GM23338 (cell line): Measurements from ENCODE around the gene NDE1.

Experiments used
- CREB1 ChIP-seq: fragments of 250-450 bp; sonication (Bioruptor Pico); IDR thresholded peaks from 2 replicates; pipeline ENCODE4 v1.5.0; 2020; ENCODE audit warnings: low read depth, mild to moderate bottlenecking, moderate library complexity
- ETS1 ChIP-seq: IDR thresholded peaks from 2 replicates; pipeline ENCODE4 v1.6.1; 2016; ENCODE audit warnings: antibody characterized with exemption
- EZH2 ChIP-seq: fragments of 200-600 bp; sonication (generic); IDR thresholded peaks from one replicate; pipeline ENCODE4 v1.8.0; 2017; ENCODE audit warnings: antibody characterized with exemption, mild to moderate bottlenecking, low read depth; ENCODE audit not compliant: unreplicated experiment
- EZH2phosphoT487 ChIP-seq: fragments of 200-600 bp; sonication (generic); IDR thresholded peaks from one replicate; pipeline ENCODE4 v1.8.1; 2018; ENCODE audit warnings: antibody characterized with exemption; ENCODE audit not compliant: unreplicated experiment
- JUNB ChIP-seq: IDR thresholded peaks from one replicate; pipeline ENCODE4 v1.6.1; 2016; ENCODE audit warnings: antibody characterized with exemption; ENCODE audit not compliant: unreplicated experiment
- NANOG ChIP-seq: IDR thresholded peaks from 2 replicates; pipeline ENCODE4 v1.6.1; 2016; ENCODE audit warnings: antibody characterized with exemption, borderline replicate concordance
- POLR2AphosphoS5 ChIP-seq: IDR thresholded peaks from 2 replicates; pipeline ENCODE4 v1.6.1; 2016; ENCODE audit warnings: antibody characterized with exemption, low read depth
- REST ChIP-seq: IDR thresholded peaks from one replicate; pipeline ENCODE4 v1.6.1; 2018; ENCODE audit warnings: antibody characterized with exemption; ENCODE audit not compliant: unreplicated experiment
- ZNF114 ChIP-seq: fragments of 250-450 bp; sonication (Bioruptor Pico); IDR thresholded peaks from 2 replicates; pipeline ENCODE4 v1.5.0; 2020; ENCODE audit warnings: mild to moderate bottlenecking, moderate library complexity
- TF ChIP-seq, protein P1 (sequence below), 2 experiments: fragments of 200-600 bp in 1 of 2; sonication (generic) in 1 of 2; conservative IDR thresholded peaks; 2 replicates each; pipeline versions ENCODE4 v1.5.1 to v1.6.1; 2016 to 2017; ENCODE audit warnings: antibody characterized with exemption in 2 of 2, low read depth in 2 of 2, mild to moderate bottlenecking in 2 of 2, moderate library complexity in 1 of 2
- TF ChIP-seq, protein P2 (sequence below): fragments of 250-450 bp; sonication (Bioruptor Pico); IDR thresholded peaks from 2 replicates; pipeline ENCODE4 v1.5.0; 2020; ENCODE audit warnings: mild to moderate bottlenecking, moderate library complexity

DNA sequence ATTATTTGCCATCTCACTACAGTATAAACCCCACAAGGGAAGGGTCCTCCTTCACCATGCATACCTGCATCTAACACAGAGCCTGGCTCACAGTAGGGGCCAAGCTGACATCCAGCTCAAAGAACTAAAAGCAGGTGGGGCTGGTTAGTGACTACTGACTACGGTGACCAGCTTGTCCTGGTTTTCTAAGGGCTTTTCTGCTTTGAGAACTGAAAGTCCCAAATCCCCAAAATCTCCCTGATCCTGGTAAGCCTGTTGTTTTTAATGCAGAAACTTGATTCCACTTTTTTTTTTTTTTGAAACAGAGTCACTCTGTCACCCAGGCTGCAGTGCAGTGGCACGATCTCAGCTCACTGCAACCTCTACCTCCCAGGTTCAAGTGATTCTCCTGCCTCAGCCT lies 89.4 kb downstream of the NDE1 start:
- TF ChIP-seq REST (no peak), POLR2AphosphoS5 (no peak), EZH2phosphoT487 (no peak), EZH2 (no peak), NANOG (no peak), ZNF114 (no peak), CREB1 (CRISPR knock-in tag) (no peak), ETS1 (no peak), JUNB (no peak)
- TF ChIP-seq, protein P1, sequence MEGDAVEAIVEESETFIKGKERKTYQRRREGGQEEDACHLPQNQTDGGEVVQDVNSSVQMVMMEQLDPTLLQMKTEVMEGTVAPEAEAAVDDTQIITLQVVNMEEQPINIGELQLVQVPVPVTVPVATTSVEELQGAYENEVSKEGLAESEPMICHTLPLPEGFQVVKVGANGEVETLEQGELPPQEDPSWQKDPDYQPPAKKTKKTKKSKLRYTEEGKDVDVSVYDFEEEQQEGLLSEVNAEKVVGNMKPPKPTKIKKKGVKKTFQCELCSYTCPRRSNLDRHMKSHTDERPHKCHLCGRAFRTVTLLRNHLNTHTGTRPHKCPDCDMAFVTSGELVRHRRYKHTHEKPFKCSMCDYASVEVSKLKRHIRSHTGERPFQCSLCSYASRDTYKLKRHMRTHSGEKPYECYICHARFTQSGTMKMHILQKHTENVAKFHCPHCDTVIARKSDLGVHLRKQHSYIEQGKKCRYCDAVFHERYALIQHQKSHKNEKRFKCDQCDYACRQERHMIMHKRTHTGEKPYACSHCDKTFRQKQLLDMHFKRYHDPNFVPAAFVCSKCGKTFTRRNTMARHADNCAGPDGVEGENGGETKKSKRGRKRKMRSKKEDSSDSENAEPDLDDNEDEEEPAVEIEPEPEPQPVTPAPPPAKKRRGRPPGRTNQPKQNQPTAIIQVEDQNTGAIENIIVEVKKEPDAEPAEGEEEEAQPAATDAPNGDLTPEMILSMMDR (conservative IDR thresholded peaks at IDR 0.05; ENCODE audit: low read depth in 2 of 2) = no peak
- TF ChIP-seq, protein P2, sequence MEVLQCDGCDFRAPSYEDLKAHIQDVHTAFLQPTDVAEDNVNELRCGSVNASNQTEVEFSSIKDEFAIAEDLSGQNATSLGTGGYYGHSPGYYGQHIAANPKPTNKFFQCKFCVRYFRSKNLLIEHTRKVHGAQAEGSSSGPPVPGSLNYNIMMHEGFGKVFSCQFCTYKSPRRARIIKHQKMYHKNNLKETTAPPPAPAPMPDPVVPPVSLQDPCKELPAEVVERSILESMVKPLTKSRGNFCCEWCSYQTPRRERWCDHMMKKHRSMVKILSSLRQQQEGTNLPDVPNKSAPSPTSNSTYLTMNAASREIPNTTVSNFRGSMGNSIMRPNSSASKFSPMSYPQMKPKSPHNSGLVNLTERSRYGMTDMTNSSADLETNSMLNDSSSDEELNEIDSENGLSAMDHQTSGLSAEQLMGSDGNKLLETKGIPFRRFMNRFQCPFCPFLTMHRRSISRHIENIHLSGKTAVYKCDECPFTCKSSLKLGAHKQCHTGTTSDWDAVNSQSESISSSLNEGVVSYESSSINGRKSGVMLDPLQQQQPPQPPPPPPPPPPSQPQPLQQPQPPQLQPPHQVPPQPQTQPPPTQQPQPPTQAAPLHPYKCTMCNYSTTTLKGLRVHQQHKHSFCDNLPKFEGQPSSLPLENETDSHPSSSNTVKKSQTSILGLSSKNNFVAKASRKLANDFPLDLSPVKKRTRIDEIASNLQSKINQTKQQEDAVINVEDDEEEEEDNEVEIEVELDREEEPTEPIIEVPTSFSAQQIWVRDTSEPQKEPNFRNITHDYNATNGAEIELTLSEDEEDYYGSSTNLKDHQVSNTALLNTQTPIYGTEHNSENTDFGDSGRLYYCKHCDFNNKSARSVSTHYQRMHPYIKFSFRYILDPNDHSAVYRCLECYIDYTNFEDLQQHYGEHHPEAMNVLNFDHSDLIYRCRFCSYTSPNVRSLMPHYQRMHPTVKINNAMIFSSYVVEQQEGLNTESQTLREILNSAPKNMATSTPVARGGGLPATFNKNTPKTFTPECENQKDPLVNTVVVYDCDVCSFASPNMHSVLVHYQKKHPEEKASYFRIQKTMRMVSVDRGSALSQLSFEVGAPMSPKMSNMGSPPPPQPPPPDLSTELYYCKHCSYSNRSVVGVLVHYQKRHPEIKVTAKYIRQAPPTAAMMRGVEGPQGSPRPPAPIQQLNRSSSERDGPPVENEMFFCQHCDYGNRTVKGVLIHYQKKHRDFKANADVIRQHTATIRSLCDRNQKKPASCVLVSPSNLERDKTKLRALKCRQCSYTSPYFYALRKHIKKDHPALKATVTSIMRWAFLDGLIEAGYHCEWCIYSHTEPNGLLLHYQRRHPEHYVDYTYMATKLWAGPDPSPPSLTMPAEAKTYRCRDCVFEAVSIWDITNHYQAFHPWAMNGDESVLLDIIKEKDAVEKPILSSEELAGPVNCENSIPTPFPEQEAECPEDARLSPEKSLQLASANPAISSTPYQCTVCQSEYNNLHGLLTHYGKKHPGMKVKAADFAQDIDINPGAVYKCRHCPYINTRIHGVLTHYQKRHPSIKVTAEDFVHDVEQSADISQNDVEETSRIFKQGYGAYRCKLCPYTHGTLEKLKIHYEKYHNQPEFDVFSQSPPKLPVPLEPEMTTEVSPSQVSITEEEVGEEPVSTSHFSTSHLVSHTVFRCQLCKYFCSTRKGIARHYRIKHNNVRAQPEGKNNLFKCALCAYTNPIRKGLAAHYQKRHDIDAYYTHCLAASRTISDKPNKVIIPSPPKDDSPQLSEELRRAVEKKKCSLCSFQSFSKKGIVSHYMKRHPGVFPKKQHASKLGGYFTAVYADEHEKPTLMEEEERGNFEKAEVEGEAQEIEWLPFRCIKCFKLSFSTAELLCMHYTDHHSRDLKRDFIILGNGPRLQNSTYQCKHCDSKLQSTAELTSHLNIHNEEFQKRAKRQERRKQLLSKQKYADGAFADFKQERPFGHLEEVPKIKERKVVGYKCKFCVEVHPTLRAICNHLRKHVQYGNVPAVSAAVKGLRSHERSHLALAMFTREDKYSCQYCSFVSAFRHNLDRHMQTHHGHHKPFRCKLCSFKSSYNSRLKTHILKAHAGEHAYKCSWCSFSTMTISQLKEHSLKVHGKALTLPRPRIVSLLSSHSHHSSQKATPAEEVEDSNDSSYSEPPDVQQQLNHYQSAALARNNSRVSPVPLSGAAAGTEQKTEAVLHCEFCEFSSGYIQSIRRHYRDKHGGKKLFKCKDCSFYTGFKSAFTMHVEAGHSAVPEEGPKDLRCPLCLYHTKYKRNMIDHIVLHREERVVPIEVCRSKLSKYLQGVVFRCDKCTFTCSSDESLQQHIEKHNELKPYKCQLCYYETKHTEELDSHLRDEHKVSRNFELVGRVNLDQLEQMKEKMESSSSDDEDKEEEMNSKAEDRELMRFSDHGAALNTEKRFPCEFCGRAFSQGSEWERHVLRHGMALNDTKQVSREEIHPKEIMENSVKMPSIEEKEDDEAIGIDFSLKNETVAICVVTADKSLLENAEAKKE (CRISPR knock-in tag) = no peak
